Measurements from ENCODE around the gene PAPPA. TPM values are rescaled to one million over a fixed set of nuclear protein-coding genes. Genes with fewer than 3 reads are reported as not detected.

PAPPA gene
- total RNA-seq, 2 donors from 2014 or later, result 7.4 to 17.4 TPM

DNA sequence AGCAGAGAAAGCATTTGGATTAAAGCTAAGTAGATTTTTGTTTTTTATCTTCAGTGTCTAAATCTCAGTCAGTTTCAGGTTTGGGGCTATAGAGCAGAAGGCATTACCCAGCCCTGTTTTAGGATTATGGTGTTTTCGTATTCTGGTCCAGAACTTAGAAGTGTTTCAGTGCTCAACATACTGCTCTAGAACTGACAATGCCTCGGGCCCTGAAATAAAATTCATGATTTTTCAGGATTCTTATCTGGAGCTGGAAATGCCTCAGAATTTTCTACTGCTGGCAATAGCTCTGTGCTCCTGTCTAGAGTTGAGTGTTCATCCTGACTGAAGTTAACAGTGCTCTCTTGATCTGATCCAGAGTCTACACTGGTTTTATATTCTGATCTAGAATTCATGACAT is 163.9 kb downstream of the PAPPA start:
- TF ChIP-seq, protein P1, sequence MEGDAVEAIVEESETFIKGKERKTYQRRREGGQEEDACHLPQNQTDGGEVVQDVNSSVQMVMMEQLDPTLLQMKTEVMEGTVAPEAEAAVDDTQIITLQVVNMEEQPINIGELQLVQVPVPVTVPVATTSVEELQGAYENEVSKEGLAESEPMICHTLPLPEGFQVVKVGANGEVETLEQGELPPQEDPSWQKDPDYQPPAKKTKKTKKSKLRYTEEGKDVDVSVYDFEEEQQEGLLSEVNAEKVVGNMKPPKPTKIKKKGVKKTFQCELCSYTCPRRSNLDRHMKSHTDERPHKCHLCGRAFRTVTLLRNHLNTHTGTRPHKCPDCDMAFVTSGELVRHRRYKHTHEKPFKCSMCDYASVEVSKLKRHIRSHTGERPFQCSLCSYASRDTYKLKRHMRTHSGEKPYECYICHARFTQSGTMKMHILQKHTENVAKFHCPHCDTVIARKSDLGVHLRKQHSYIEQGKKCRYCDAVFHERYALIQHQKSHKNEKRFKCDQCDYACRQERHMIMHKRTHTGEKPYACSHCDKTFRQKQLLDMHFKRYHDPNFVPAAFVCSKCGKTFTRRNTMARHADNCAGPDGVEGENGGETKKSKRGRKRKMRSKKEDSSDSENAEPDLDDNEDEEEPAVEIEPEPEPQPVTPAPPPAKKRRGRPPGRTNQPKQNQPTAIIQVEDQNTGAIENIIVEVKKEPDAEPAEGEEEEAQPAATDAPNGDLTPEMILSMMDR (IDR thresholded peaks at IDR 0.05), result no peak
- ATAC-seq (ENCODE audit: insufficient number of reproducible peaks, low FRiP score, low read depth) (no peak), DNase-seq (ENCODE audit: low spot score) (no peak)
- Histone ChIP-seq H3K4me3 (no peak overlapping the region), H3K36me3 (no peaks in the 10 kb centered on the region), H3K4me1 (ENCODE audit: control insufficient read depth in 1 of 2, low read depth in 2 of 2) (no peaks in the 10 kb centered on the region), H3K27ac (no peak overlapping the region), H3K9me3 (no peaks in the 10 kb centered on the region), H3K27me3 (replicated peaks; ENCODE audit: insufficient read depth) (no peaks in the 10 kb centered on the region)

DNA sequence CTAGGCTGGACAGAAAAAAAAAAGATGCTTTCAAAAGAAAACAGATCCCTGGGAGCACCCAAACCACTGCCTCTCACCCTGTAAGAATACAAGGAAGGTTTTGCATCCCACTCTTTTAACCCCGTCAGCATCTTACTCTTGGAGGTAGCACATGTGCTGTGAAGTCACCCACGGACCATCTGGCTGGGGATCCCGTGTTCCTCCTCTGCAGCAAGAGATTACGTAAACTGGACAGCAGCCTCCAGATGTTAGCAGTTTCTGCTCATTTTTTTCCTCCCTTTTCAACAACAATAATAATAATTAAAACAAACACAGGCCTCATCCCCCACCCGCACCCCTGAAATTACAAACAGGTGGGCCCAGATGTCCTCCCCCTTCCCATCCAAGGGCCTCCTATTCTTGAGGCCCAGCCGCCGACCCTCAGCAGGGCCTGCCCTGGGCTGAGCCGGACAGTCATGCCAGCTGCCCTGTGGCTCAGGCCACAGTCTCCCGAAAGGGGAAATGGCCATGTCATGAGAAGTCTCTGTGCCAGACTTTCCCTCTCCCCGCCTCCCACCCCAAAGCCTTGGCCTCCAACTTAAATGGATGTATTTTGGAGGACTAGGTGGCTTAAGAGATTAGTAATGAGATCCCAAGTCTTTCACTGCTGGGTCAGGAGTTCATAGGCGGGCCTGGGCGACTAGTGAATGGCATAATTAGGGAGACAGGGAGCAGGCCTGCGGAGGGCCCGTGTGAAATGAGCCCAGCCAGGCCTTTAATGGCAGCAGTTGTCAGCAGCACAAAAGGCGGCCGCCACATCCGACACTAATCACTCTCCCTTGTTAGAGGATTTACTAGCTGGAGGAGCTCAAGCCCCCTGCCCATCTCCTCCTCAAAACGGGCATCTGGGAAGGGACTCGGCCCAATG is 165.1 kb downstream of the PAPPA start:
- Histone ChIP-seq H3K9me3 (no peaks in the 10 kb centered on the region), H3K4me3 (no peak overlapping the region), H3K27me3 (replicated peaks; ENCODE audit: insufficient read depth) (no peaks in the 10 kb centered on the region), H3K36me3 (no peaks in the 10 kb centered on the region), H3K4me1 (ENCODE audit: control insufficient read depth in 1 of 2, low read depth in 2 of 2) (no peaks in the 10 kb centered on the region), H3K27ac (no peak overlapping the region)
- ATAC-seq (ENCODE audit: insufficient number of reproducible peaks, low FRiP score, low read depth), result no peak
- TF ChIP-seq, protein P1 (IDR thresholded peaks at IDR 0.05), result no peak
- DNase-seq (ENCODE audit: low spot score), result no peak

DNA sequence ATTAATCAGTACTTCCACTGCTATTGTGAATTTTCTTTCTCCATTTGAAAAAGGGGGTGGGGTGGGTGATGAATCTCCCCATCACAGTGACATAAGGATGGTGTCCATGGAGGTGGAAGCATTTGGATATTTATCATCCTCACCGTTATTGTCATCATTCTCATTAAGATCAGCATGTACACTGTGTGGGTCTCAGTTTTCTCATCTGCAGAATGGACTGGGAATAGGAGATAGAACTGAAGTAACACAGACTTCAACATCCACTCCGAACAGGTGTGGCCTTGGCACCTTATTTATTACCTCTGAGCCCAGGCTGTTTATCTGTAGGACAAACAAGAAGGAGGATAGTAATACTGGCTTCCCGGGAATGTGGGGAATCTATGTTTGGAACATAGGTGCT is 165.9 kb downstream of the PAPPA start:
- TF ChIP-seq, protein P1 (IDR thresholded peaks at IDR 0.05), result no peak
- H3K27ac ChIP-seq, result no peak overlapping the region
- no peak for DNase-seq (ENCODE audit: low spot score)

DNA sequence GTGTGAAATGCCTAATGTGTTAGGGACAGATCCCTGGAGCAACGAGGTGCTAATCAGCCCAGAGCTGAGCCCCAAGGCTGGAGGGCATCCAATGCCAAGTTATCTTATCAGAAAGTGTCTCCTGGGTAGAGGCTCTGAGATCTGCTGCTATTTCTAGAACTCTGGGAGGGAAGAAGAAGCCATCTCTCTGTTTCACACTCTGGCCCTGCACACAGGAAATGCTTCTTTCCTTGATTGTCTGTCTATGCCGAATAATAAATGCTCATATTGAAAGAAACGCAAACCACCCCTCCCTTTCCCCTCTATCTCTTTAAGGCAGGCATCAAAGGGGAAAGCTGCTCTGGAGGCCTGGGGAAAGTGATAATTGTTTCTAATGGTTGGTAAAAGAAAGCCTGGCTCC is 166.7 kb downstream of the PAPPA start:
- Histone ChIP-seq H3K27ac (no peak overlapping the region), H3K4me1 (ENCODE audit: control insufficient read depth in 1 of 2, low read depth in 2 of 2) (no peaks in the 10 kb centered on the region), H3K9me3 (no peaks in the 10 kb centered on the region), H3K4me3 (no peak overlapping the region), H3K36me3 (no peaks in the 10 kb centered on the region), H3K27me3 (replicated peaks; ENCODE audit: insufficient read depth) (no peaks in the 10 kb centered on the region)
- ATAC-seq (ENCODE audit: insufficient number of reproducible peaks, low FRiP score, low read depth) (no peak), DNase-seq (ENCODE audit: low spot score) (no peak)
- TF ChIP-seq, protein P1 (IDR thresholded peaks at IDR 0.05), result no peak

More for the DNA sequence above, 165.9 kb downstream of the PAPPA start:
- no peaks in the 10 kb centered on the region for H3K36me3 ChIP-seq
- no peaks in the 10 kb centered on the region for H3K9me3 ChIP-seq
- no peak for ATAC-seq (ENCODE audit: insufficient number of reproducible peaks, low FRiP score, low read depth)
- H3K27me3 ChIP-seq (replicated peaks; ENCODE audit: insufficient read depth), result no peaks in the 10 kb centered on the region
- H3K4me1 ChIP-seq (ENCODE audit: control insufficient read depth in 1 of 2, low read depth in 2 of 2), result no peaks in the 10 kb centered on the region
- H3K4me3 ChIP-seq, result no peak overlapping the region

DNA sequence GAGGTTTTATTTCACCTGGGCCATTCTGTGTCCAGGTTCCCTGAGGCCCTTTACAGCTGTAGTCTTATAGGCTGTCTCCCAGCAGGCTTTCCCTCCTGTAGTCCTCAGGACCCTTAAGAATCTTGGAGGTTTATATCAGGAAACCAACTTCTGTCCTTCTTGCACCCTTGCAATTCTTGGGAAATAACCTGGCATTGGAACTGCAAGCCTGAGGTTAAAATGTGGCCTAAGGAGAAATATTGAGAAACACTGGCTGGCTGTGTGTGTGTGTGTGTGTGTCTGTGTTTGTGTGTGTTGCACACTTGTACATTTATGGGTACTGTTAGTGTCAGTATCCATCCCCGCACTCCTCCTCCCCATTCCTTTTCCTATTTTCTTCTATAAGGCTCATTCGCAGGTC is 168.9 kb downstream of the PAPPA start:
- Histone ChIP-seq H3K36me3 (no peaks in the 10 kb centered on the region), H3K4me3 (no peak overlapping the region), H3K27me3 (replicated peaks; ENCODE audit: insufficient read depth) (no peaks in the 10 kb centered on the region), H3K27ac (no peak overlapping the region), H3K4me1 (ENCODE audit: control insufficient read depth in 1 of 2, low read depth in 2 of 2) (peaks cover 0 to 6% of the 10 kb centered on the region in 2 donors), H3K9me3 (no peaks in the 10 kb centered on the region)
- ATAC-seq (ENCODE audit: insufficient number of reproducible peaks, low FRiP score, low read depth), result no peak
- TF ChIP-seq, protein P1 (IDR thresholded peaks at IDR 0.05), result no peak
- no peak for DNase-seq (ENCODE audit: low spot score)

All from thoracic aorta (tissue), 2 donors.